Measurements from ENCODE around the gene ADARB2.

The ADARB2 gene

DNA sequence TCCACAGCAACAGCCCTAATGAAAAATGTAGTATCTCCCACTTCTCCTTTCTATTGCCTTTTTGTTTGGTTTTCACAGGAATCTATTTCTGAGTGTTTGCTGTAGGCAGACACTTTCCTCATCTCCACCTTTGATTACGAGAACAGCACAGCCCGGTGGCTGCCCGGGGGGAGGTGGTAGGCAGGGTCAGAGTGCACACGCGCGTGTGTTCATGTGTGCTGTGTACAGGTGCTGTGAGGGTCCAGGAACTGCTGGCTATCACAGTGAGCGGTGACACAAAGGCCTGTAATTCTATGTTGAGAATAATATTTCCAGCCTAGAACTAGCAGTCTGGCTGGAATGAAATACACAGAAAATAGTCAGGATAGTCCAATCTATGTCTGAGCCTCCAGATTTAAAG lies 212.8 kb downstream of the ADARB2 start:
- H3K27ac Mint-ChIP-seq: no peak overlapping the region

DNA sequence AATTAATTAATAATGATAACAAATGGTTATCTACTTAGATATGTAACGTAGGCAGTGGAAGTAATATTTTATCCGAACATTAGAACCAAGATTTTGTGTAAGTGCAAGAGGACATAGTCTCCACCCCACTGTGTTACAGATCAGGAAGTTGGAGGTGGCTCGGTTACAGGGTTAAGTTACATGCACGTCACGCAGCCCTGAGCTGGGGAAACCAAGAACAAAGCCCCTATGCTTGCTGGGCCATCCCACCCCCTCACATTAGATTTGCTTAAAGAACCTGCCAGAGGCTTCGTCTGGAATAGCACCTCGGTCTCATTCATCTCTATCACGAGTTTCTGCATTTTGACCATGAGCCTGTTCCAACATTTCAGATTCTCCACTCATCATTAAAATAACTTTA lies 214.1 kb downstream of the ADARB2 start:
- Mint-ChIP-seq H3K27me3 (peaks cover 12% of the 10 kb centered on the region), H3K4me3 (no peak overlapping the region), H3K9me3 (no peaks in the 10 kb centered on the region), H3K4me1 (ENCODE audit: low read depth) (no peaks in the 10 kb centered on the region), H3K27ac (no peak overlapping the region), H3K36me3 (ENCODE audit: low read depth) (no peaks in the 10 kb centered on the region)

More for the DNA sequence above, 212.8 kb downstream of the ADARB2 start:
- no peaks in the 10 kb centered on the region for H3K4me1 Mint-ChIP-seq (ENCODE audit: low read depth)
- no peak overlapping the region for H3K4me3 Mint-ChIP-seq
- peaks cover 16% of the 10 kb centered on the region for H3K27me3 Mint-ChIP-seq
- no peaks in the 10 kb centered on the region for H3K36me3 Mint-ChIP-seq (ENCODE audit: low read depth)
- no peaks in the 10 kb centered on the region for H3K9me3 Mint-ChIP-seq

DNA sequence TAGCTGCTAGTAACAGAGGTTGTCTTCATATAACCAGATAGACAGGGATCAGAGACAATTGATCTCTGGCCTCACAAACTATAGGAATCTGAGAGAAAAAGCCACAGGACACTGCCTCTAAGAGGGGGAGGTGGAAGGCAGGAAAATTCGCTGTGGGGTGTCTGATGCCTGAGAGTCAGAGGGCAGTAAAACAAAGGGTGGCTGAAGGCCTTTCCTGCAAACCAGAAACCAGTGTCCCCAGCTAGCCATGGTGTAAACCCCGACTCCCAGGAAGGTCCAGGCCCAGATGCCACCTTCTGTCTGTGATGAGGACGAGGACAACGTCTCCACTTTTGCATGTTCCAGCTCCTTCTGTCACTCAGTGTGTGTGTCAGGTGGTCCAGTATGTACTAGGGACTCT lies 215.1 kb downstream of the ADARB2 start:
- no peak overlapping the region for H3K4me3 Mint-ChIP-seq
- H3K27me3 Mint-ChIP-seq: peaks cover 7% of the 10 kb centered on the region
- H3K36me3 Mint-ChIP-seq (ENCODE audit: low read depth): no peaks in the 10 kb centered on the region
- H3K9me3 Mint-ChIP-seq: no peaks in the 10 kb centered on the region
- H3K27ac Mint-ChIP-seq: no peak overlapping the region
- no peaks in the 10 kb centered on the region for H3K4me1 Mint-ChIP-seq (ENCODE audit: low read depth)

DNA sequence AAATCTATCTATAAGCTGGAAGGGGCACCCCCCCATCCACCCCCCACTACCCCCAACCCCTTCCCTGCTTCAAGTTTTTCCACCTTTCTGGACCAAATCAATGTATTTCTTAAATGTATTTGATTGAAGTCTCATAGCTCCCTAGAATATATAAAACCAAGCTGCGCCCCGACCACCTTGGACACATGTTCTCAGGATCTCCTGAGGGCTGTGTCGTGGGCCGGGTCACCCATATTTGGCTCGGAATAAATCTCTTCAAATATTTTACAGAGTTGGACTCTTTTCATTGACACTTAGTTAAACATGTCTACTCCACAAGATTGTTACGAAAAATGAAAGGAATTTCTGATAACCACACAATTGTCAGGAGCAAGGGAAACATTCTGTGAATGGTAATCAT lies 215.6 kb downstream of the ADARB2 start:
- Mint-ChIP-seq H3K27ac (no peak overlapping the region), H3K9me3 (no peaks in the 10 kb centered on the region), H3K4me3 (no peak overlapping the region), H3K36me3 (ENCODE audit: low read depth) (no peaks in the 10 kb centered on the region), H3K4me1 (ENCODE audit: low read depth) (no peaks in the 10 kb centered on the region), H3K27me3 (peaks cover 6% of the 10 kb centered on the region)

DNA sequence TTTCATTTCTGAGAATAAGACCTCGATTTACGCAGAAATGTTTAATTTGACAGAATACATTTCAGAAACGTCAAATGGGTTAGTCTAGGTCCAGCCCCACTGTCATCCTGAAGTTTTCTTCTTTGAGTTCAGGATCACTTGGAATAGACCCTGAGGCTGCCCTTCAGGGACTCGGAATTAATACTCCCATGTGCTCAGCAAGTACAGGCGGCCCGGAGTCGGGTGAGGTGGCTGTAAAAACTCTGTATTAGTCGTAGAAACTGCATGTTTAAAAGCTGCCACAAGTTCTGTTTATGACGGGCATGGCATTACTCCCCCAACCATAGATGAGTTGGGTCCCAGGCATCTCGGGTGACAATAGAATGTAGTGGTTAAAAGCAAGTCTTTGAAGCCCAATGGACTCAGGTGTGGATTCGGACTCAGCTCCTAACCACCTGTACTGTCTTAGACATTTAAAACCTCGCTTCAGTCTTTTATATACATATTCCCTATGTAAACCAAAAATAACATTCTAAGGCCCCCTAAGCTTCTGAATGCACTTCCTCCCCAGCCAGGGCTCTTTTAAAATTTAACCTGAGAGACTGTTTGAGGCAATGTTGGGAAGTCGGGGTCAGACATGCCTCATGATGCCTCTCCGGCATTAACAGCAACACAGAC lies 216.3 kb downstream of the ADARB2 start:
- Mint-ChIP-seq H3K4me1 (ENCODE audit: low read depth) (no peaks in the 10 kb centered on the region), H3K9me3 (no peaks in the 10 kb centered on the region), H3K27ac (no peak overlapping the region), H3K27me3 (peaks cover 6% of the 10 kb centered on the region), H3K4me3 (no peak overlapping the region), H3K36me3 (ENCODE audit: low read depth) (no peaks in the 10 kb centered on the region)

DNA sequence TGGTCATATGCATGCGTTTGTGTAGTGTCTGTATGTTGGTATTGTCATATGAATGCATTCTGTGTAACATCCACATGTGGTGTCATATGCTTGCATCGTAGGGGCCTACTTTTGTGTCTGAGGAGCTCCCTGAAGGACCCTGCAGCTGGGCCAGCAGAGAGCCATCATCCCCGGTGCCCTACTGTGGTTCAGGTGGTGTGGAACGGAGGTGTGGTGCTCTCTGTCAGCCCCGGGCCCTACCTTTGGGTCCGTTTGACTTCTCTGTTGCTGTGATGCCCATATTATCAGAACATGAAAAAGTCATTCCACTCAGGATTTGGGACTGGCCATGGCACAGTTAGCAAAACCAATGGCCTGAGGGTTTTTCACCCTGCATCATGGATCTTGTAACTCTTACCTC lies 217.9 kb downstream of the ADARB2 start:
- no peaks in the 10 kb centered on the region for H3K4me1 Mint-ChIP-seq (ENCODE audit: low read depth)
- no peaks in the 10 kb centered on the region for H3K27me3 Mint-ChIP-seq
- H3K9me3 Mint-ChIP-seq: no peaks in the 10 kb centered on the region
- H3K36me3 Mint-ChIP-seq (ENCODE audit: low read depth): no peaks in the 10 kb centered on the region
- no peak overlapping the region for H3K27ac Mint-ChIP-seq
- no peak overlapping the region for H3K4me3 Mint-ChIP-seq

DNA sequence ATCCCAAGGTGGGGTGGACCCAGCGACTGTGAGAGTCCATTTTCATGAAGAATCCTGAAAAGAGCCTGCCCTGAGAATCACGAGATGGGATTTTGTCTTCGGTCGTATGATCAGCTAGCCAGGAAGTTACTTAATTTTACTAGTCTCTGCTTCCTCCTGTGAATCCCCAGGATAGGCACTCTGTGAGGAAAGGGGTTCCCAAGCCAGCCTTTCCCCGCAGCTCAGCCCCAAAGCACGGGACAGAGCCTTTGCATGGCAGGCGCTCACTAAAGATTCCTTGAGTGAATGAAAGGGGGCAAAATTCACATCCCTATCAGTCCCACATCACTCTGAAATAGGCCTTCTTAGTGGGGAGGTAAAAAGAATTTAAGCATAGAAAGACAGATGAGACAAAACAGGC lies 219.6 kb downstream of the ADARB2 start:
- no peaks in the 10 kb centered on the region for H3K4me1 Mint-ChIP-seq (ENCODE audit: low read depth)
- H3K36me3 Mint-ChIP-seq (ENCODE audit: low read depth): no peaks in the 10 kb centered on the region

DNA sequence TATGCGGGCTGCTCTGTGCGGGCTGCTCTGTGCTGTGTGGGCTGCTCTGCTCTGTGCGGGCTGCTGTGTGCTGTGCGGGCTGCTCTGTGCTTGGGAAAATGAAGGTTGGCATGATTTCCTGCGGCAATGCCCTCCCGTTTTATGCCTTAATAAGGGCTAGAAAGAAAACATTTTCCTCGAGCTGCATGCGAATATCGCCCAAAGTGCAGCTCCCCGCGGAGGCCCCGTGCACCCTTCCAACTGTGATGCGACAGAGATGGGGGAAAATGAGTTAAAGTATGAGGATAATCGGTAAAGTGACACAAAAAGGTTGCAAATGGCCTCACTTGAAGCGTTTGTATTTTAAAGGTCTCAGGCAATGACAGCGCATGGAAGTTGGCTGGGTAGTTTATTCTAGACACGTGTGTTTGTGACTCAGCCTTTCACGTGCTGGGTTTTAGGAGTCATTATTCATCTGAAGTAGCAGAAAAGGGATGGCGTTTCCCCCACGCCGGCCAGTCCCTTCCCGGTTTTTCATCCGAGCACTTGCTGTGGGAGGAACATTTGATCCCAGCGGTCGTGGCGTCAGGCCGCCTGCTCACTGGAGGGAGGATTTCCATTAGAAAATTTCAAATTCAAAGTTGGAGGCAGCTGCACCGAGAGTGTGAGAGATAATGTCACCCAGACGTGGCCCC lies 220.7 kb downstream of the ADARB2 start:
- H3K9me3 Mint-ChIP-seq: no peaks in the 10 kb centered on the region
- H3K4me1 Mint-ChIP-seq (ENCODE audit: low read depth): no peaks in the 10 kb centered on the region
- no peak overlapping the region for H3K4me3 Mint-ChIP-seq
- no peaks in the 10 kb centered on the region for H3K27me3 Mint-ChIP-seq
- no peak overlapping the region for H3K27ac Mint-ChIP-seq
- H3K36me3 Mint-ChIP-seq (ENCODE audit: low read depth): no peaks in the 10 kb centered on the region

More for the DNA sequence above, 219.6 kb downstream of the ADARB2 start:
- H3K4me3 Mint-ChIP-seq: no peak overlapping the region
- no peak overlapping the region for H3K27ac Mint-ChIP-seq
- no peaks in the 10 kb centered on the region for H3K27me3 Mint-ChIP-seq
- H3K9me3 Mint-ChIP-seq: no peaks in the 10 kb centered on the region

DNA sequence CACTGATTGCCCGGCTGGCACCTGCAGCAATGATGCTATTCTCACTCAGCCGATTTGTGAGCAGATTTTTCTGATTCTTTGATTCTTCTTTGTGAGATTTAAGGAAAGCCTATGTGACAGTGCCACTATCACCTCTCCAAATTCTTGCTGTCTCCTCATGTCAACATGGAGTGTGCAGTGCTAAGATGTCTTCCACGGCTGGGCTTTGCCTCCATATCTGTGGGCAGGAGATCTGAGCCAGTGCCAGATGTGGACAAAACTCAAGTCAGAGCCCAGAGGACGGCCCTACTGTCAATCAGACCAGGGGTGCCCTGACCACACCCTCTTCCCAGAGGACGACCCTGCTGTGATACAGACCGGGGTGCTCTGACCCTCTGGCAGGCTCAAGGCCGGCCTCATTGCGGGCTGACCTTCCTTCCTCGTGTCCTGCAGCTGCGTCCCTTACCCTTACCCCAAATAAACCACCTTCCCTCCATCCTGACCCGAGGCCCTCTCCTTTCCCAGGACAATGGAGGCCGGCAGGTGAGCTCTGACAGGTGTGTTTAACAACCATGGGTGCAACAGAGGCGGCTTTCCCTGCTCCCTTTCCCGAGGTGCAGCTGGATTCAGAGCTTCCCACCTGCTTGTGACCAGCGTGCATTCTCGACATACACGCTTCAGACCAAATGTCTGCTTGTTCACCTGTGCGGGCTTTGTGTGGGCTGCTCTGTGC lies 221.4 kb downstream of the ADARB2 start:
- Mint-ChIP-seq H3K4me1 (ENCODE audit: low read depth) (no peaks in the 10 kb centered on the region), H3K9me3 (no peaks in the 10 kb centered on the region), H3K27ac (no peak overlapping the region), H3K27me3 (no peaks in the 10 kb centered on the region), H3K4me3 (no peak overlapping the region), H3K36me3 (ENCODE audit: low read depth) (no peaks in the 10 kb centered on the region)

DNA sequence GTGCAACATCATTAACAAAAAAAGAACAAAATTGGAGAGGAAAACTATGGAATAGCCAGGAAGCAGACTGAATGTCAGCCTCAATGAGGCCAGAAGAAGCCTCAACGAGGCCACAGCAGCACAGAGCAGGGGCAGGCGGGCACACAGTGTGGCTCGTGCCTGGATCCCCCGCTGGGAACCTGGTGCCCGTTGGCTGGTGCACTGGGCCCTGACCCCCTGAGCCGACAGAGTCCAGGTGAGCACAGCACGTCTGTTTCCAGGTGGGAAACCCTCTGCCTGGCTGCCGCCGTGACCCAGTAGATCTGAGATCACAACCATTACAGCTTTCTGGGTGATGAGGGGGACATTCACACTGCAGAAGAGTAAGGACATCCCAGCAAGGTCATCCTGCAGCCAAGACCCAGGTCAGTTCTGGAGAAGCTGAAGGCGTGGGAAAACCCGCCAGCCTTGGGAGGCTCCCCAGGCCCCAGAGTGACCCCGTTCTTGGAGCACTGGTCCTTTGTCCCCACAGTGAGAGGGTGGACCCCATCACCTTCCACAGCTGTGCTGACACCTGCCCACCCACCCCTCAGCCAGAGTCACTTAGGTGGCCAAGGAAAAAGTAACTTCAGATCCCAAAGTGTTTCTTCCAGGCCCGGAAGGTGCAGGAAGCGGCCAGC lies 222.1 kb downstream of the ADARB2 start:
- no peaks in the 10 kb centered on the region for H3K9me3 Mint-ChIP-seq
- H3K27me3 Mint-ChIP-seq: no peaks in the 10 kb centered on the region
- H3K4me1 Mint-ChIP-seq (ENCODE audit: low read depth): no peaks in the 10 kb centered on the region
- no peak overlapping the region for H3K4me3 Mint-ChIP-seq
- H3K27ac Mint-ChIP-seq: no peak overlapping the region
- no peaks in the 10 kb centered on the region for H3K36me3 Mint-ChIP-seq (ENCODE audit: low read depth)

DNA sequence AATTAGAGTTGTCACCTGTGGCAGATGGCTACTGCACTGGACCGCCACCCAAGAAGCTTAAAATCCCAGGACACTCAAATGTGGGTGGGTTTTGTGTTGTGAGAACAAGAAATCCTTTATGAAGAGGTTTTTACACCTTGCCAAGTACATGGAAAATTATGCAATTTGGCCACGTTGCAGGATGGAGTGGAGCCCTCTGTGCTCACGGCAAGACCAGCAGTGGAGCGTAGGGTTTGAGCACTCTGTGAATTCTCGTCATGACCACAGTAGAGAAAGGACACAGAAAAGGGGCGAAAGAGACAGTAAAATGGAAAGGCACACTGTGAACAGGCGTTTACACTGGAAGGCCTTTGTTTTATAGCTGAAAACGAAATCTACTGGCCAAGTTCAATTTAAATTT lies 222.6 kb downstream of the ADARB2 start:
- Mint-ChIP-seq H3K9me3 (no peaks in the 10 kb centered on the region), H3K36me3 (ENCODE audit: low read depth) (no peaks in the 10 kb centered on the region), H3K4me3 (no peak overlapping the region), H3K4me1 (ENCODE audit: low read depth) (no peaks in the 10 kb centered on the region), H3K27ac (no peak overlapping the region), H3K27me3 (no peaks in the 10 kb centered on the region)

DNA sequence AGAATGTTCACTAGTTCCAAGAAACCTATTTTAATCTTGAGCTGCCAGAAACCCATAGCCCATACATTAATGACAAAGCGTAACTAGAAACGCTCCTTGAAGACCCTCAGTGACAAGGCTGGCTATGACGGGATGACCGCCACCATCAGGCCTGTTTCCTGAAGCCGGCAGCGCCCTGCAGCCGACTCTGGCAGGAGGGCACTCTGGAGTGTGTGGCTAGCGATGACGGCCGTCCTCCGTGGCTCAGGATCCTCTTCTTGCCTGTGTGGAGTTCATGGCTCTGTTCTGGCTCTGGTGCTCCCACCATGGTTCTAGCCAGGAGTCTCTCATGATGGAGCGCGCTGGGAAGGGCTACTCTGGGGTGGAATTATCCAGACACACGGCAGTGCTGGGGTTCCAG lies 224.1 kb downstream of the ADARB2 start:
- H3K4me1 Mint-ChIP-seq (ENCODE audit: low read depth): no peaks in the 10 kb centered on the region
- no peaks in the 10 kb centered on the region for H3K27me3 Mint-ChIP-seq
- H3K36me3 Mint-ChIP-seq (ENCODE audit: low read depth): no peaks in the 10 kb centered on the region
- no peak overlapping the region for H3K27ac Mint-ChIP-seq
- no peak overlapping the region for H3K4me3 Mint-ChIP-seq
- no peaks in the 10 kb centered on the region for H3K9me3 Mint-ChIP-seq

DNA sequence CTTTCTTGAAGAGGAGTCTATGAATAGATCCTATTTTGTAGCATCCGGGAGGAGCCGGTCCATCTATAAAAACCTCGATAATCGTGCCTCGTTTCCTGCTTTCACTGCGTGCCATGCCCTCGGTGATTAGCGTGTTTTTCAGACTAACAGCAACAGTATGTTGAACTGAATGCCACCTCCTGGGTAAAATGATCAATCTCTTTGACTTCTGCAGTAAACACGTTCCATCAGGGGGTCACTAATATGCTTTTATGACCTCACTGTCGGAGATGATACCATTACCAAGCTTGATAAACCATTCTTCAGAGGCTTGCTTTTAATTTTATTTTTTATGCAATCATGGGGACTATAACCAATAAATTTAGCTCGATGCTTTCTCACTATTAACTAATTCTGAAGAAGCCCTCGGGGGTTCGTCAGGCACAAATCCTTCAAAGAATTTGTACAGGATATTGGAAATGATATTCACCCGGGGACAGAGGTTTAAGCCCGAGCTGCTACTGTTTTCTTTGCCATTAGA lies 228.3 kb downstream of the ADARB2 start:
- no peaks in the 10 kb centered on the region for H3K27me3 Mint-ChIP-seq
- H3K4me1 Mint-ChIP-seq (ENCODE audit: low read depth): no peaks in the 10 kb centered on the region
- no peaks in the 10 kb centered on the region for H3K9me3 Mint-ChIP-seq
- H3K36me3 Mint-ChIP-seq (ENCODE audit: low read depth): no peaks in the 10 kb centered on the region
- H3K27ac Mint-ChIP-seq: no peak overlapping the region
- no peak overlapping the region for H3K4me3 Mint-ChIP-seq

DNA sequence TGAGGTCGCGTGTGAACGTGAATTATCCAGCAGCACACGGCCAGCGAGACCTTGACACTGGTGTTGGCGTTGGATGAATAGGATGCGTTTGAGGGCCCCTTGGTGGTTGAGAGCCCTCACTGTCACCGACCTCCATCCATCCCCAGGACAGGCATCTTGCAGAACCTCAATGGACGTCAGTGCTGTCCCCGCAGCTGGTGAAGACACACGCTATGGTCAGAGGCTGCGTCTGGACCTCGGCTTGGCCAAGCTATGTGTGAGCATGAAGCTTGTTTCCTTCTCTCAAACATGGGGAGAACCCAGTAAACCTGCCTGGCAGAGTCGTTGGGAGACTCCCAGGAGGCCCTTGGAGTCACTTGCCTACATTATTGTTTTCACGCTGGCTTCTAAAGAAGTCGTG lies 229.2 kb downstream of the ADARB2 start:
- Mint-ChIP-seq H3K27ac (no peak overlapping the region), H3K4me3 (no peak overlapping the region), H3K27me3 (no peaks in the 10 kb centered on the region), H3K36me3 (ENCODE audit: low read depth) (no peaks in the 10 kb centered on the region), H3K4me1 (ENCODE audit: low read depth) (no peaks in the 10 kb centered on the region), H3K9me3 (no peaks in the 10 kb centered on the region)

DNA sequence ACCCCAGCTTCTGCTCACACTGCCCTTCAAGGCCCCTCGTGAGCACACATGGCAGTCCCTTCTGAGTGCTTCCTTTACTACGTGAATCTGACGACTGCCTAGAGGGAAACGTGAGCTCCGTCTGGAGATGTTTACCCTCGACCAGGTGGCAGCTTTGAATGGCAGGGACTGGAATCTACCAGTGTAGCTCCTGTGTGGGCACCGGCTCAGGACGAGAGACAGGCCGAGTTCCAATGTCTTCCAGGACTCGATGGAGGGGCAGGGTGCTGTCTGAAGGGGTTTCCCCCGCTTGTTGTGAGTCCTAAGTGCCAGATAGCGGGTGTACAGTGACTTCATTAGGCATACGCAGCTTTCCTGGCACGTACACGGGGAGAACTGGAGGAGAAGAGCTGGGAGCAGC lies 229.9 kb downstream of the ADARB2 start:
- Mint-ChIP-seq H3K9me3 (no peaks in the 10 kb centered on the region), H3K27ac (no peak overlapping the region), H3K27me3 (no peaks in the 10 kb centered on the region), H3K4me1 (ENCODE audit: low read depth) (no peaks in the 10 kb centered on the region), H3K4me3 (no peak overlapping the region), H3K36me3 (ENCODE audit: low read depth) (no peaks in the 10 kb centered on the region)
